ENCODE data around the gene ZBTB2.

DNA sequence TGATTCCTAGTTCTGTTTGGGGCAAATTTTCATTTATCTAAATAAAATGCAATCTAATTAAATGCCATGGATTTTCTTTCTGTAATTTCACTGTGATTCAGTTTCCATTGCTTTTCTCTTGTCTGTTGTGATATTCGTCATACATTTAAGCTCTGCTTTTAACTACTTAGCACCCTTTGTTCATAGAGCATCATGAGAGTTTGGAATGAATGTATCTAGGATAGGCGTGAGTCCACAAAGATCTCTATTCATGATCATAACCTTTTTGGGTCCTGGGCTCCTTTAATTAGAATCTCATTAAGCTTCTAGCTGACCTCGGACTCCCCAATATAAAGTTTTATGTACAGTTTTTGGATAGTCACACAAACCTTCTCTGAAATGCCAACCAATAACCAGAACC lies 32.9 kb downstream of the ZBTB2 start:
- TF ChIP-seq, protein P1, sequence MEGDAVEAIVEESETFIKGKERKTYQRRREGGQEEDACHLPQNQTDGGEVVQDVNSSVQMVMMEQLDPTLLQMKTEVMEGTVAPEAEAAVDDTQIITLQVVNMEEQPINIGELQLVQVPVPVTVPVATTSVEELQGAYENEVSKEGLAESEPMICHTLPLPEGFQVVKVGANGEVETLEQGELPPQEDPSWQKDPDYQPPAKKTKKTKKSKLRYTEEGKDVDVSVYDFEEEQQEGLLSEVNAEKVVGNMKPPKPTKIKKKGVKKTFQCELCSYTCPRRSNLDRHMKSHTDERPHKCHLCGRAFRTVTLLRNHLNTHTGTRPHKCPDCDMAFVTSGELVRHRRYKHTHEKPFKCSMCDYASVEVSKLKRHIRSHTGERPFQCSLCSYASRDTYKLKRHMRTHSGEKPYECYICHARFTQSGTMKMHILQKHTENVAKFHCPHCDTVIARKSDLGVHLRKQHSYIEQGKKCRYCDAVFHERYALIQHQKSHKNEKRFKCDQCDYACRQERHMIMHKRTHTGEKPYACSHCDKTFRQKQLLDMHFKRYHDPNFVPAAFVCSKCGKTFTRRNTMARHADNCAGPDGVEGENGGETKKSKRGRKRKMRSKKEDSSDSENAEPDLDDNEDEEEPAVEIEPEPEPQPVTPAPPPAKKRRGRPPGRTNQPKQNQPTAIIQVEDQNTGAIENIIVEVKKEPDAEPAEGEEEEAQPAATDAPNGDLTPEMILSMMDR (IDR thresholded peaks at IDR 0.05; ENCODE audit: poor library complexity), result no peak
- TF ChIP-seq EZH2 (IDR thresholded peaks at IDR 0.05; ENCODE audit: borderline replicate concordance), result no peak

Measured in hepatocyte (in vitro differentiated cells).